Stimulated activated CD4-positive, alpha-beta T cell treated with anti-CD3 and anti-CD28 coated beads, Interleukin-12 subunit alpha, Interleukin-12 subunit beta, amount 100 ng/mL, for 4 hours (primary cell): ENCODE results near the gene RAMP1.

Experiments
- DNase-seq: peaks from one replicate; pipeline ENCODE4 v3.0.0-alpha.2; 2020

RAMP1 gene

DNA sequence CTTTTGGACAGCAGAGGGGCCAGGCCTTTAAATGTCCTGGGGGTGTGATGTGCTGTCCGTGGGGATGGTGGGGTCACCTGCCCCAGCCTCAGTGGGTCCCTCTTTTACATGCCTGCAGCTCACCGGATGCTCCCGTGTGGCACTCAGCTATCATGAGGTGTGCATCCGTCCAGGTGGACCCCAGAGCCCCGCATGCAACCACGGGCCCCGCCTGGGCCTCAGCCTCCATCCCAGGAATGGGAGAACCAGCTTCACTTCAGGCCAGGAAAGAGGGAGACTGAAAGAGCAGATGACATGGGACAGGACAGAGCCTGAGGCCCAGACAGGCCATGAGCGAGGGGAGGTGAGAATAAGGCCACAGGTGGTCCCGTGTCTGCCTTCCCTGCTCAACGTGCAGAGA, 37.5 kb downstream of the RAMP1 start:
- no peak for DNase-seq

DNA sequence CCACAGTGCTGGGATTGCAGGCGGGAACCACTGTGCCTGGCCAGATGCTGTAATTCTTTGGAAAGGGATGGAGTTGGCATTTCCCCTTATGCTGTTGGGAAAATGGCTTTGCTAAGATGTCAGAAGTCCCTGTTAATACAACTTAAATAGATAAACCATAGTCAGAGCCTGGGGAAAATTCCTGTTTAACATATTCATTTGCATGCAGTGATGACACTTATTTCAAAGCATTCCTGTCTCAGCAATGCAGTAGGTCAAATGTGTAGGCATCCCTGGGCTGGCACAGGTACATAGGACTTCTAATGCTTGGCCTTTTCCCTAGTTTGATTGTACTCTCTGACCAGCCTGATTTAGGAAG, 38.6 kb downstream of the RAMP1 start:
- DNase-seq: no peak

DNA sequence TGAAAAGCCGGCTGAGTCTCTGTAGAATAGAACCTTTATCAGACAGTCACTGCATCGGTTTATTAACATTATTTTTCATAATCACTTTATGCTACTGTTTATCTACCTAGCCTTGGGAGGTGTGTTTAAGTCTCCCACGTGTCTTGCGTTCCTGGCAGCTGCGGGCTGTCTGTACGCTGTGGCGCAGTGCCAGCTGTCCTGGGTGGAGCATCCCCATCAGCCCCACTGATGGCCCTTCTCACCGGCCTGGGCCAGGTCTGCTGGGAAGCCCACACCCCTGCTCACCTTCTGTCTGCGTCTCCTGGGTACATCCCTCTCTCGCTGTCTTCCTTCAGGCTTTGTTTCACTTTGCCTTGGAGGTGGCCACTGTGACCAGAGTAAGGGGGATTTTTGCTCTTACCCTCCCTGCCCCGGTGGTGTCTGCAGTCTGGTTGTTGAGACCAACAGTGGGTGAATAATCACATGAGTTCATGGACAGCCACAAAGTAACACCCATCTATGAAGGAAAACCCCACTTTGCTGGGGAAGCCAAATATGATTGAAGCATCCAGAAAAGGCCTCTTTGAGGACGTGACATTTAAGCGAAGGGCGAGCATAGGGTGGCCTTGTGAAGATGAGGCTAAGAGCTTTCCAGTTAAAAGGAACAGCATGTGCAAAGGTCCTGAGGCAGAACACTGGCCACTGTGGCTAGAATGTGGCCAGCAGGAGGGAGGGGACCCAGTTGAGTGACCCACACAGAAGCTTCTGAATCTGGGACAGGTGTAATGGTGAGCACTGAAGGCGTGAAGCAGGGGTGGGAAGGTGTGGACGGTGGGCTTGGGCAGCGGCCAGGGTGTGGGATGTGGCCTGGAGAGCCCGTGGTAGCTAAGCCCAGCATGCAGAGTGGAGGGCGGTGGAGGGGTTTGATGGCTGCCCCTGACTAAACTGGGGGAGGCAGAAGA, 41.7 kb downstream of the RAMP1 start:
- no peak for DNase-seq

DNA sequence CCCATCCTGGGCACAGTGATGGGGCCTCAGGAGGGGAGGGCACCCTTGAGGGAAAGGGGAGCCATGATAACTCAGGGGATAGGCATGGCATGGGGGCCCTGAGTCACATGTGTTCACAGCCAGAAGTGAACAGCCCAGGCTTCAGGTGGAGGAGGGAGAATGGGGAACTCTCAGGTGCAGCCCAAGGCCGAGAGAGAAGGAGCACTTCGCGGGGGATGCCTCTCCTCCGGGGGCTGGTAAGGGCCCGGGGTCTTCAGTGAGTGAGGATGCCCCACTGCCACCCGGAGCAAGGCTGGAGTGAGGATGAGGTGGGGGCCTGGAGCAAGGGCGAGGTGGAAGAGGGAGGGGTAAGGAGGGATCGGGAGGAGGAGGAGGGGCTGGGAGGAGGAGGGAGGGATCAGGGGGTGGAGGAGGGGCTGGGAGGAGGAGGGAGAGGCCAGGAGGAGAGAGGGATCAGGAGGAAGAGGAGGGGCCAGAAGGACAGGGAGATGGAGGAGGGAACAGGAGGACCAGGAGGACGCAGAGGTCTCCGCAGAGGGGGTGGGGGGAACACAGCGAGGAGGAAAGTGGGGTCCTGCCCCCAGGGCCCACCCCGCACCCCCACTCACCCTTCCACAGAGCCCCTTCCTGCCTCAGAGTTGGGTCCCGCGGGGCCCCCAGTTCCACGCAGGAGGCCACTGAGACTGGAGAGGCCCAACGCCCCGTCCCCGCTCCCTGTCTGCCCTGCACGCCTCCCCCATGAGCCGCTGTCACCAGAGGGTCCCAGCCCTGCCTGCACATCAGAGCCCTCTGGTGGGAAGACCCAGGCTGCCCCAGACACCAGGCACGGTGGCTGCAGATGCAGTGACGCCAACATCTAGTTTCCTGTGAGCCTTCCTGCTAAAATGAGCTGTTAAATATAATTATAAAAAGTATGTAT, 42.8 kb downstream of the RAMP1 start:
- no peak for DNase-seq

DNA sequence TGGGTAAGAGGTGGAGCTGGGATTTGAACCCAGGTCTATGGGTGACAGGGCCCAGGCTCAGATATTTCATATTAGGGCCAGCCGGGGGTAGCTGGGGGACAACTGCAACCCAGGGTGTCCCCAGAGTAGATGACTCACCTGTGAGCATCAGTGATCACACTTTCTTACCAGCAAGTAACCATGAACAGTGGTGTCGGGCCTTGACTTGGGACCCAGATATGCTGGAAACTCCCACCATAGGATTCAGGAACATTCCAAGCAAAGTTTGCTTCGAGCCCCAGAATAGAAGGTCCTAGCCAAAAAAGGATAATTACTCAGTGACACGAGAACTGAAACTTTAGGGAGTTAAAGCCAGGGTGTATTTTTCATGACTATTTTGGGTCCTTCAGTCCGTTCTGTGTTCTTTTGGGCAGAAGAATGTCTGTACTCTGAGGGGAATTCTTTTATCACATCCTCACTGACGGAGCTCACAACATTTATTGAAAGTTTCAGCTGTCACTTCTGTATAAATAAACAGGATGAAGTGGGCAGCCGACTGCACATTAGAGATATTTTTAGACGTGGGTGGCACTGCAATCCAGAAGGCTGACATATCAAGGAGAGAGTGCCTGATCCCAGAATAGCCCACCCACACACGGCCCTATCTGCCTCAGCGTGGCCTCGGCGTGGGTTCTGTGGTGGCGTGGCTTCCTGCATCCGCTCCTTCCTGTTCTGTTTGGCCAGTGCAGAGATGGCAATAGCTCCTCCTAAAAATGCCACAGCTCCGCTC, 45.6 kb downstream of the RAMP1 start:
- DNase-seq: no peak

DNA sequence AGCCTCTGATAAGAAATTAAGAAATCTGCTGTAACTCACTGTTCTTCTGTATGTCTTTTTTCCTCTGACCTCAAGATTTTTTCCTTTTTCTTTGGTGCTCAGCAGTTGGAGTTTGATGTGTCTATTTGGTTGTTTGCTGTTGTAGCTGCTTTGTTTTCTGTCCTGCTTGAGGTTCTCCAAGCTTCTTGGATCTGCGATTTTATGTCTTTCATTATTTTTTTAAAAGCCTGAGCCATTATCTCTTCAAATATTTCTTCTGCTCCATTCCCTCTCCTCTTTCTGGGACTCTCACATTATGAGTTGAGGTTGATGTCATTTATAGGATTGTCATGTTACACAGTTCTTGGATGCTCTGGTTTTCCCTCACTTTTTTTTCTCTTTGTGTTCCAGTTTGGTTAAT, 47.7 kb downstream of the RAMP1 start:
- DNase-seq: no peak

DNA sequence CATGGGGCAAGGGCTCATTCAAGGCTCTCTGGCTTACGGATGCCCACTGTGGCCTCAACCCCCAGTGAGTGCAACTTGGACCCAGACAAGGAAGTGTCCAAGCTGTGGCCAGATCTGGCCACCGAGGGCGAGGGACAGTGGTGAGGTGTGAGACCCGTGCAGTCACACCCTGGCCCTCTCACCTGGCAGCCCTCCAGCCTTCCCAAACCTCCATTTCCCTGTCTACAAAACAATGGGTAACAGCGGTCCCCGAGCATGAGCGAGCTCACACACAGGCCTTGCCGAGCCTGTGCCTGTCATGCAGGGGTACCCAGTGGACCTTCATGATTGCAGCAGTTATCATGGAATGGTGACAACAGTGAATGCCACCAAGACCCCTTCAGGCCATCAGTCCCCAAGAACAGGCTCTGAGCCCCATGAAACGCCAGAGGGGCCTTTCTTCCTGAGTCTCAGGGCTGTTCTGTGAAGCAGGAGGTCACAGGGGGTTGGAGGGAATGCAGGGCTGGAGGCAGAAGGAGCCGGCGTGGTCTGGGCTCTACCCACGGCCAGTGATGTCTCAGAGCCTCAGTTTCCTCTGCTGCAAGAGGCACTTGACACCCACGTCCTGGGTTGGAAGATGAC, 49.8 kb downstream of the RAMP1 start:
- no peak for DNase-seq

DNA sequence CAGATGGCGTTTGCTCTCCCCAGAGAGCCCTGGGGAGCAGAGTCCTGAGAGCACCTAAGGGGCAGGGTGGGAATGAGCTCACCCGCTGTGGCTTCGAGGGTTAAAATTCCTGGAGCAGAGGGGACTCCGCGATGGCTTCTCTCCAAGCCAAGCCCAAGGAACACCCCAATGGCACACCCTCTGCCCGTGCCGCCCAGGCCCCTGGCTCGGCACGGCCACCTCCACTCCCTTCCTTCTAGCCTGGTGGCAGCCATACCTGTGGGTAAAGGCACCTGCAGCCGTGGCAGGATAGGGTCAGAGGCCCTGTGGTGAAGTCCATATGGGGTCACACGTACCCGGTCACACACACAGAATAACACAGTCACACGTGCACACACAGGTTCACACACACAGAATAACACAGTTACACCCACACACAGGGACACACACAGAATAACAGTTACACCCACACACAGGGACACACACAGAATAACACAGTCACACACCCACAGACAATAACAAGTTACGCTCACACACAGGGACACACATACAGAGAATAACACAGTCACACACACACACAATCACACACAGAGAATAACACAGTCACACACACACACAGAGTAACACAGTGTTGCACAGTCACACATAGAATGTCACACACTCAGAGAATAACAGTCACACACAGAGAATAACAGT, 50.5 kb downstream of the RAMP1 start:
- no peak for DNase-seq

DNA sequence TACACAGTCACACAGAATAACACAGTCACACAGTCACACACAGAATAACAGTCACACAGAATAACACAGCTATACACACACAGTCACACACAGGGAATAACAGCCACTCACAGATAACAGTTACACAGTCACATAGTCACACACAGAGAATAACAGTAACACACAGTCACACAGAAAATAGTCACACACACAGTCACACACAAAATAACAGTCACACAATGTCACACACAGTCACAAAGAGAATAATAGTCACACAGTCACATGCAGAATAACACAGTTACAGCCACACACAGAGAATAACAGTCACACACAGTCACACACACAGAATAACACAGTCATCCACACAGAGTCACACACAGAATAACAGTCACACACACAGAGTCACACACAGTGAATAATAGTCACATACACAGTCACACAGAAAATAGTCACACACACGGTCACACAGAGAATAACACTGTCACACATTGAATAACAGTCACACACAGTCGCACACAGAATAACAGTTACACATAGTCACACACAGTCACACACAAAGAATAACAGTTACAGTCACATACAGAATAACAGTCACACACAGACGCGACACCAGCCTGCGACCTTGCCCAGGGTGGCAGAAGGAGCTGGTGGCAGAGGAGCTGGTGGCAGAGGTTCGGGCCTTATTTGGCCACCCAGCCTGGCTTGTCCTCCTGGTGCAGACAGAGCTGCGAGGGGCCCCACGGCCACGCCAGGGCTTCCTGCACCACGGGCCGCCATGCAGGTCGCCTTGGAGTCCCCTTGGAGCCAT, 51.3 kb downstream of the RAMP1 start:
- DNase-seq: no peak

DNA sequence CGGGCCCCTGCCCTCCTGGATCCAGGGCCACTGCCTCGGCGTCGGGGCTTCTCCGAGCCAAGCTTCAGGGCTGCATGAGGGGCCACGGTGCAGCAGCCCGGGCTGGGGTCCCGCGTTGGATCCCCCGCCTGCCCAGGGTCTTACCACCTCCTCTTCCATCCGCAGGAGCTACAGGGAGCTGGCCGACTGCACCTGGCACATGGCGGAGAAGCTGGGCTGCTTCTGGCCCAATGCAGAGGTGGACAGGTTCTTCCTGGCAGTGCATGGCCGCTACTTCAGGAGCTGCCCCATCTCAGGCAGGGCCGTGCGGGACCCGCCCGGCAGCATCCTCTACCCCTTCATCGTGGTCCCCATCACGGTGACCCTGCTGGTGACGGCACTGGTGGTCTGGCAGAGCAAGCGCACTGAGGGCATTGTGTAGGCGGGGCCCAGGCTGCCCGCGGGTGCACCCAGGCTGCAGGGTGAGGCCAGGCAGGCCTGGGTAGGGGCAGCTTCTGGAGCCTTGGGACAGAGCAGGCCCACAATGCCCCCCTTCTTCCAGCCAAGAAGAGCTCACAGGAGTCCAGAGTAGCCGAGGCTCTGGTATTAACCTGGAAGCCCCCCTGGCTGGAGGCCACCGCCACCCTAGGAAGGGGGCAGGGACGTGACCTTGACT, 52.1 kb downstream of the RAMP1 start:
- no peak for DNase-seq

DNA sequence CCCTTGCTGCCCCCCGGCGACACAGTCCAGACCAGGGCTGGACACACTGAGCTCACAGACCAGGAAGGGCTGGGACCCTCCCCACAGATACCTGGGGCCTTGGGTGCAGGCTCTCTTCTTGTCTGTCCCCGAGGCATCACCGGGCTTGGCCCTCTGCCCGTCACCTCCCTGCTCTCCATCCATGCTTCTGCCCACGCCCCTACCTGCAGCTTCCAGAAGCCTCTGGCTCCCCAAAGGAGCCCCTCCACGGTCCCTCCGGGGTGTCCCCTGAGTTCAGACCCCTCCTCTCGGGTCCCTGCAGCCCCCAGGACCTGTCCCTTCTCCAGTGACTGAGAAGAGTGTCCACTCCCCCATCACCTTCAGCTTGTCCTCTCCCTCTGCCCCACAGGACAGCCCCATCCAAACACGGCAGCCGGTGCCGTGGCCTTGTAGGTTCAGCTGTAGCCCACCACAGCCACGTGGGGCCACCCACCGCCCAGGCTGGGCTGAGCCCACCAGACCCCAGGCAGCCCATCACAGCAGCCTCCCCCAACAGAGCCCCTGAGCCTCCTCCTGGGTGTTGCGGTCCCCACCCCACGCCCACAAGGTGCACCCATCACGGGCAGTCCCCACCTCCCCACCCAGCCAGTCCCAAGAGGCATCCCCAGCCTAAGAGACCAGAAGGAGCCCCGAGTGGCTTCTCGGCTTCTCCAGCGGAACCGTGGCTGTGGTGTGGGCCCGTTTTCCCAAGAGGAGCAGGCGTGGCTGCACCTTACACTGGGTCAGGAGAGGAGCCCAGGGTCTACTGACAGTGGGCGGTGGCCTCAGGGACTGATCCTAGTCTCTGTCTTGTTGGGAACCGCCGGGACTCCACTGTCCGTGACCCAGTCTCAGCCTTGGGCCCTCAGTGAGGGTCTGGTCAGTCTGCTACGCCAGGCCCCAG, 53.1 kb downstream of the RAMP1 start:
- no peak for DNase-seq

DNA sequence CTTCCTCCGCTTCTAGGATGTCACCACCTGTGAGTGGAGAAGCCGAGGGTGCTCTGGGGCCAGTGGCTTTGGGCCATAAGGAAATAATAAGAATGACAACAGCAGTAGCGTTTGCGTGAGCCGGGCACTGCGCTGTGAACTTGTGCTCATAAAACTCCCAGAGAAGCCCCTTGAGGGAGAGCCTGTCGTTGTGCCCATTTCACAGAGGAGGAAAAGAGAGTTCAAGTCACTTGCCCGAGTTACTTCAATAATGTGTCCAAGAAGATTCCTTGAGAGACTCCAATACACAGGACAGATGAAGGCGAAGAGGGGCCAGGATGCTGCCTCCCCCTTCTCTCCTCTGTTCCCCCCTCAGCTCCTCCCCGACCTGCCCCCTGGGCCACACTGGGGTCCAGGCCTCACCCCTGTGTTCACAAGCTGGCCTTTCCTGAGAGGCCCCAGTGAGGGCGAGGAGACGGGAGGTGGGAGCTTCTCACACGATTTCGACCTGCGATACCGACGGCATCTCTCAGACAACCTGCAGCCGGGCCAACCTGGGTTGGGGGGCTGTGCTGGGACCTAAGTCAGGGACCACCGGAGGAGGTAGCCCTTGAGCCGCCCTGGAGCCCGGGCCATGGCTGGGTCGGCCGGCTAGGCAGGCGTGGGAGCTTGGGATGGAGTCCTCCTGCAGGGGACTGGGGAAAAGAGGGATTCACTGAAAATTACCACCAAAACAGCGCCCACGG, 53.9 kb downstream of the RAMP1 start:
- no peak for DNase-seq

DNA sequence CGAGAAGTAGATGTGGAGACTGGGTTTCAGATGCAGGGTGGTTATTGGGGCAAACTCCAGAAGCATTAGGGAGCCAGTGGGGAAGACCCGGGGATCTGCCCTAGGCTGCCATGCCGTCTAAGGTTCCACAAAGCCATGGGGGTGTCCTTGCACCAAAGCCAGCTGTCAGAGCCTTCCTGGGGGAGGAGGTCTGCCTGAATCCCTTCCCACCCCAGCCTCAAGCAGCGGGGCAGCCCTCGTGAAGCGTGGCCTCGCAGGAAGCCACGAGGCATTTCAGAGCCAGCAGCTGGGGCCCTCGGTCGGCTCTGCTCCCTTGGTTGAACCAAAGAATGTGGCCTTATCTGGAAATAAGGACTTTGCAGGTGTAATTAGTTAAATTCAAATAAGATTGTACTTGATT, 56.2 kb downstream of the RAMP1 start:
- no peak for DNase-seq

DNA sequence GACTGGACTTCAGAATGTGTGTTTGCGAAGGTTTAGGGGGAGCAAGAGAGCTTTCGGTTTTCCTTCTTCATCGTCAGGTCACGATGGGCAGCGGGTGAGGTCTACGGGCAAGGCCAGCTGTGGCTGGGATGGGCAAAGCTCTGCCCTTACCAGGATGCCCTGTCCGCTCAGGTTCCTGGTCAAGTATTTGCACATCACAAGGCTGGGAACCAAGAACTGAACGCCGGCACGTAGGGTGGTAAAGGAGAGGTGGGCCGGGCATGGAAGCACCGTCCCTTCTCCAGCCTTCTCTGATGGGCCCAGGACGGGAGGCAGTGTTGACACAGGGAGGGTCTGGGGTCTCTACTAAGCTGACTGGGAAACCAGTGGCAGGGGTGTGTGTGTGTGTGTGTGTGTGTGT, 56.9 kb downstream of the RAMP1 start:
- DNase-seq: no peak

DNA sequence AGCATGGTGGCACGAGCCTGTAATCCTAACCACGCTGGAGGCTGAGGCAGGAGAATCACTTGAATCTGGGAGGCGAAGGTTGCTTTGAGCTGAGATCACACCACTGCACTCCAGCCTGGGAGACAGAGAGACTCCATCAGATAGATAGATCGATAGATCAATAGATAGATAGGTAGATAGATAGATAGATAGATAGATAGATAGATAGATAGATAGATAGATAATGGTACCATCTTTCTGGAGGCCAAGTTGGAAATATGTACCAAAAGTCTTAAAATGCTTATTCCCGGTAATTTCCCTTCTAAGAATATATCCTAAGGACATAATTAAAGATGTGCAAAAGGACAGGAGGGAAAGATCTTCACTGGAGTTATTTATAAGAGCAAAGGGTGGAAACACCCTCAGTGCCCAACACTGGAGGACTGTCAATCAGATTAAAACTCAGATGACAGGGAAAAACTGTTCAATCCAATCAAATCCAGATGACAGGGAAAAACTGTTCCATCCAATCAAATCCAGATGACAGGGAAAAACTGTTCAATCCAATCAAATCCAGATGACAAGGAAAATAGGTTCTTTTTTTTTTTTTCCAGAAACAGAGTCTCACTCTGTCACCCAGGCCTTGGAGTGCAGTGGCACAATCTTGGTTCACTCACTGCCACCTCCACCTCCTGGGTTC, 58.4 kb downstream of the RAMP1 start:
- DNase-seq: no peak

DNA sequence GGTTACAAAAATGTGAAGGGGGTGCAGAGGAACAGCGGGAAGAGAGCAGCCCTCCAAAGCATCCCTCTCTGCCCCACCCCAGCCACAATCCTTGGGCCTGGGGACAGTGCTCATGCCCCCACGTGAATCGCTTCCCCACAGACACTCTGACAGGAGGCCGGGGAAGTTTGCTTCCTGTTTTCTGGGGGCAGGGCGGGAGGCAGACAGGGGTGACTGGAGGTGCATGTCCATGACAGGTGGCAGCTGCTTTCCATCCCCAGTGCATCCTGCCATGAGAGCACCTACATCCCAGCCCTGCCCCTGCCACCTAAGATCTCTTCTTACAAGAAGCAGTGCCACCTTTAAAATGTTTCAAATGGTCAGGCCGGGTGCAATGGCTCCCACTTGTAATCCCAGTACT, 60.2 kb downstream of the RAMP1 start:
- DNase-seq: no peak

DNA sequence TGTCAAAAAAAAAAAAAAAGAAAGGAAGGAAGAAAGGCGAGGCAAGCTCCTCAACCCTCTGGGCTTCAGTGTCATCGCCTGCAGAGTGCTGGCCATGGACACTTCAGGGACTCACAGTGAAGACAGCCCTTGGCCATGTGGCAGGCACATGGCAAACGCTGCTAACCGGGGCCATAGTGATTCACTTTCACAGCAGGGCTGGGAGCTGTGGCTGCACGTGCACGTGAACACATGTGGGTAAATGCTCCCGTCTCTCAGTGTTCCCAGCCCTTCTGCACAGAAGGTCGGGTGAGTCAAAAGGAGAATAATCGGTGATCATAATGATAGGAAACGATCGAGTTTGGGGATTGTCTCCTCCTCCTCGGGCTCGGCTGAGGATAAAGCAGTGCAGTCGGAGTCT, 61.2 kb downstream of the RAMP1 start:
- DNase-seq: no peak

DNA sequence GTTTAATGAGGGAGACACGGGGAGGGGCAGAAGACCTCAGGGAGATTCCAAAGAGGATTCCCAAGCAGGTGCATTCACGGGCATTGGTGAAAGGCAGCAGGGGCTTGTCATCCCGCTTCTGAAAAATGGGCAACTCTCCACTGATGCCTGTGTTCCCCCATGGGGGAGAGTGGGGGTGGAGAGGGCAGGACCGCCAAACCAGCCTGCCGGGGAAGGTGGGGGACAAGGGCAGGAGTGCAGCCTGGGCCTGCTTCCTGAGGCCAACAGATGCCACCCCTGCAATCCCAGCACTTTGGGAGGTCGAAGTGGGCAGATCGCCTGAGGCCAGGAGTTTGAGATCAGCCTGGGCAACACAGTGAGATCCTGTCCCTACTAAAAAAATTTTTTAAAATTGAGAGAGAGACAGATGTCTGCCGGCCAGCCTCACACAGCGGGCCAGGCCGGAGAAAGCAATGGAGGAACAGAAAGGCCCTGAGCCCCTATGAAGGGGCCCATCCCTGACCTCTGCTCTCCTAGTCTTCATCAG, 62.6 kb downstream of the RAMP1 start:
- DNase-seq: no peak
